Activated CD4-positive, alpha-beta T cell treated with anti-CD3 and anti-CD28 coated beads, Interleukin-2, amount 50 U/mL, for 48 hours (primary cell): ENCODE measurements around the gene ALDH1L2.
A peak's percentile ranks its signal among the peaks of the same experiment; 100 is the strongest.
"Not testable (repeated sequence)": the region's sequence is repeated elsewhere in the genome, so short reads cannot be mapped to it uniquely, and the experiment has no call there.

Source experiments
- DNase-seq, 2 experiments: peaks; one replicate each; pipeline ENCODE4 v3.0.0-alpha.2; 2020

The ALDH1L2 gene

GRCh38 chr12:105084251-105085250 lies at the start of gene ALDH1L2:
Gene ALDH1L2 (minus strand): TSS chr12:105084458. CDS start chr12:105084436, 22 bp downstream.
- DNase-seq, result peak; percentile 70

DNA sequence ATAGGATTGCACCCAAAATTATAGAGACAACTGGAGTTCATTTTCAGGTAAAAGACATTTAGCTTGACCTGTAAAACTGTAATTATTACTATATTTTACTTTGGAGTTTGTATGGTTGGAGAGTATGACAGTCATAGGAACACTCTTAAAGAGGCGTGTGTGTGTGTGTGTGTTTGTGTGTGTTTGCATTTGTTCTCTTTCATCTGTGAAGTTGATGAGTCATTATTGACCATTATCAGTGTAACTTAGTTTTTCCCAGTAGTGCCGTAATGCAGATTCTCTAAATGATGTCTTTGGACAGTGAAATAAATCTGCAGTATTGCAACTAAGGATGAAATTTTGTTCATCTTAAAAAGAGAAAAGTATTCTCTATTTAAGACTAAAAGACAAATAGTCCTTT lies 36.3 kb upstream of the ALDH1L2 start:
- no peak for DNase-seq

DNA sequence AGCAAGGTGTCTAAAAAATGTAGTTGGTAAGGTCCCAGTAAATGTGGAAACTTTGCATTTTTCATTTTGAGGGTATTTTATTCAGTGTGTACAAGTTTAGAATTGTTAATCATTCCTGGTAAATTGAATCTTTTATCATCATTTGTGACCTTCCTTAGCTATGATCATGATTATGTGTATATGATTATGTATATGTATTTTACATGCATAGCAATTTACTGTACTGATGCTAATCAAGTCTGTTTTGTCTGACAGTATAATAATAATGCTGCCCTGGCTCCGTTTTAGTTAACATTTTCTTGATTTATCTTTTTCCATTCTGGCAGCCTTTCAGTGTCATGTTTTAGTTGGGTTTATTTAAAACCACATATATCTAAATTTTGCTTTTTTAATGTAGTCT lies 32.7 kb upstream of the ALDH1L2 start:
- DNase-seq, result no peak

DNA sequence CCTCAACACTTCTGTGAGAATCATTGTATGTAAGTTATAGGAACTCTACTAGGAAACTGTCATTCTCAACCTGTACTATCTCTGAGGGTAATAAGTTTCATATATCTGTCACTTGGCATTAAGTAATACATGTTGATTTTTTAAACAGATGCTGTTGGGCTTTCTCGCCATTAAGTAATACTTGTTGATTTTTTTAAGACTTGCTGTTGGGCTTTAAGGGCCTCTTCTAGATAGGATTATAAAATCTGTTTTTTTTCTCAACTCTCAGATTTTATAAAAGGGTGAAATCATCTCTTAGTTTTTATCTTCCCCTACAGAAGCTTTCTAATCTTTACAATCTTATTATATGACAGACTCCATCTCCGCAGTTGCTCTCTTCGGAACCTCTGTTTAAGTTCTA lies 28.8 kb upstream of the ALDH1L2 start:
- no peak for DNase-seq

- no peak for DNase-seq
These were observed 26.6 kb upstream of the ALDH1L2 start for GRCh38 chr12:105110851-105111250.

- no peak for DNase-seq
These were observed 25.4 kb upstream of the ALDH1L2 start for GRCh38 chr12:105109465-105110212.

DNA sequence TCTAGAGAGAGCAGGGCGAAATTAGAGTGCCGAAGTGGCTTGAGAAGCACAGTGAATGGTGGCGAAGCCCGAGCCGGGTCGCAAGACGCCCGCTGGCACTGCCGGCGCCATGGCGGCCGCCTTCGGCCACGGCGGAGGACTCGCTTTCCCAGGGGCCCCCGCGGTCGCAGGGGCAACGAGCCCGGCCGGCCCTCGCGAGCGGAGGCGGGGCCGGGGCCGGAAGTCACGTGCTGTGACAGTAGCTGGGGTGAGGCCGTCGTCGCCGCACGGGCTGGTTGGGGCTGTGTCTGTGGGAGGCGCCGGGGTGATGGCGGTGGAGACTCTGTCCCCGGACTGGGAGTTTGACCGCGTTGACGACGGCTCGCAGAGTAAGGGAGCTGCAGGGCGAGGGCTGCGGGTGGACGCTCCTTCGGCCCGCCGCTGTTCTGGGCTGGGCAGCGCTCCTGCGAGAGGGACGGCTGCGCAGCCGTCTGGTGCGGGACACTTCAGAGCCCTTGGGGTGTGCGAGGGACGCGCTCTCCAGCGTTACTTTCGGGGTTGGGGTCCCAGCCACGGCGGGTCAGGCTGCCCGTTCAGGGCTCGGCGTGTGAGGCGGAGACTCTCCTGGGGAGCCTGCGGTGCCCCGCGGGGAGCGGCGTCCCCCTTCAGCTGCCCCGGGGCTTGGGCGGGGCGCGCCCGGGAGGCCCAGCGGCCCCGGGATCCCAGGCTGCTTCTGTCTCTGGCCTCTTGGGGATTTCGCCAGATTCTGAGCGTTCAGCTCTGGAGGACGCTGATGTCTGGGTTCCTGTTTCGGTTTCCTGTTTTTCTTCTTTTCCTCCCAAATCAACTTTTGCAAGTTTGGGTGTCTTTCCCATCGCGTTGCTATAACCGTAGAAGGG lies 23.5 kb upstream of the ALDH1L2 start, which contains the start of gene WASHC4:
Gene WASHC4 (plus strand): TSS at position 238 of the 878 bp plus-strand sequence. CDS start 70 bp downstream, at position 308.
- DNase-seq, result peak; percentile 93 to 94

GRCh38 chr12:105107171-105107493 lies 22.9 kb upstream of the ALDH1L2 start:
- DNase-seq, result no peak

DNA sequence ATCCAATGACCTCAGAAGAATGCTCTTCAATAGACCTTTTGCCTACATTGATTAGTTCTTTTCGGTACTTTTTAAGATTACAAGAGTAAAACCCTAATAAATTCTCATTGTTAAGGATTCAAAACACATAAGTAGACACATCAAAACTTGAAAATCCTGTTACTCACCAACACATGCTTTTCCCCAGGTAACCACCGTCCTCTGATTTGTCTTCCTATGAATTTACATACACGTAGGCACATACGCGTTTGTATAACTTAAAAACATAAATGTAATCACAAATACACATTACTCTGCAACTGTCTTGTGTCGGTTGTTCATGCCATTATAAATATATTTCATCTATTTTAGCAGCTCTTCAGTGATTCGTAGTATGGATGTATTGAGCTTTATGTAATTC lies 22.4 kb upstream of the ALDH1L2 start:
- no peak for DNase-seq

GRCh38 chr12:105104762-105105161 lies 20.5 kb upstream of the ALDH1L2 start:
- DNase-seq, result no peak

DNA sequence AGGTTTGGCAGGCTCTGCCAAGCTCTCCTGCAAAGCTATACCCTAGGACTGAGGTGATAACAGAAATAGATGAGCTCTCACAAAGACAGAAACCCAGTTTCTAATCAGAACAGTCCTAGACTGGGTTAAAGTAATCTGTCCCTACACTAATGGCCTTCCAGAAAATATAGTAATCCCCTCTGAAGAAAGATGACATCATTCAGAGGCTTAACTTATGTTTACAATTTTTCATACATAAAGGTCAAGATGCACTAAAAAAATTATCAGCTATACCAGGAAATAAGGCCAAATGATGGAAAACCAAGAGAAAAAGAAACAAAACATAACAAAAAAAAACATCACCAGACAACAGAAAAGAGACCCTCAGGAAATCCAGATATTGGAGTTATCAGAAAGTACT lies 18.4 kb upstream of the ALDH1L2 start:
- no peak for DNase-seq

GRCh38 chr12:105100998-105101397 lies 16.7 kb upstream of the ALDH1L2 start:
- no peak for DNase-seq

GRCh38 chr12:105100207-105100985 lies 16.1 kb upstream of the ALDH1L2 start:
- DNase-seq, result no peak

GRCh38 chr12:105099356-105099755 lies 15.1 kb upstream of the ALDH1L2 start:
- DNase-seq, result no peak

- DNase-seq, result not testable (repeated sequence)
These were observed 11.1 kb upstream of the ALDH1L2 start for GRCh38 chr12:105095338-105095737.

- no peak for DNase-seq
These were observed 8.1 kb upstream of the ALDH1L2 start for GRCh38 chr12:105092336-105092735.

DNA sequence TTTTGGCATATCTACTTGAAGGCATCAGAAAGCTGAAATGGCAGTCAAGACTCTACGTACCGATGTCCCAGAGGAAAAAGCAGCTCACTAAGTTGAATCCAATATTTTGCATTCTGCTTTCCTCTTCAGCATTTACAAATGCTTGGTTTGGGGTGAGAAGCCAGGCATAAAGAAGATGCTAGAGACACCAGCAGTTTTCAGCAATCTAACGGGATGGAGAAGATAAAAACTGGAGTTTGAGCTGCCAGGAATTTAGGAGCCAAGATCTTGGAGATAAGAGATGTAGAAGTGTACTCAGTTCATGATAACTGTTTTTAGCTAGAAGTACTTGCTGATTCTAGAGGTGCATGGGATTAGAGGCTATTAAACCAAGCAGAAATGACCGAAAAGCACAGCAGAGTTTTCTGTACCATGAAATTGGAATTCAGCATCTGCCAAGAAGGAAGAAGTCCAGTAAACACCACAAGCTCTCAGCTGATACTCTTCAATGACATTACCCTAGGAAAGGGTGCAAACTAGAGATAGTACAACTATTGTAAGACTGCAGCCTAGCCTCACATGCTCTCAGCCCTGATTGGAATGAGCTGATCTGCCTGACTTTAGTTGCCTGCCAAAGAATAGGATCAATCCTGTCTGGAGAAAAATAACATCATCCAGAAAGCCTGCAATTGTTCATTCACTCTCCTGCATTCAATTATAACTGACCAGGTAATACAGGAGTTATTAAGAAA lies 7.4 kb upstream of the ALDH1L2 start:
- DNase-seq, result no peak

GRCh38 chr12:105090361-105090760 lies 6.1 kb upstream of the ALDH1L2 start:
- DNase-seq, result no peak

DNA sequence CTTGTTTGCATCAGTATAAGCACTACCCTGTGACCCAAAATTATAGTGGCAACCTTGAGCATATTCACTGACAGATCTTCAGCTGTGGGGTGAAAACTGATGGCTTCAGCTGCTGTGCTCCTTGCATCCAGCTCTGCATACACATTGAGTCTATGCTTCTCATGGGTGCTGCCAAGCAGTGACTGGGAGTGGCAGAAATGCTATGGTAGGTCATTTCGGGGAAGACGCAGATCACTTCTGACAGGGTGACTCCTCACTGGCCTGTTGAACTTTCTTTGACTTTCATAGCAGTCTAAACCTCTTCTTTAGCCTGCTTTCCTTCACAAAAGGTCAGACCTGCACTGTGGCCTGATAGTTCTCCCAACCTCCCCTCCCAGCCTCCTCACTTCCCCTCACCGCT lies 5.6 kb upstream of the ALDH1L2 start:
- no peak for DNase-seq

GRCh38 chr12:105085501-105085900 lies 1.2 kb upstream of the ALDH1L2 start:
- DNase-seq, result no peak

DNA sequence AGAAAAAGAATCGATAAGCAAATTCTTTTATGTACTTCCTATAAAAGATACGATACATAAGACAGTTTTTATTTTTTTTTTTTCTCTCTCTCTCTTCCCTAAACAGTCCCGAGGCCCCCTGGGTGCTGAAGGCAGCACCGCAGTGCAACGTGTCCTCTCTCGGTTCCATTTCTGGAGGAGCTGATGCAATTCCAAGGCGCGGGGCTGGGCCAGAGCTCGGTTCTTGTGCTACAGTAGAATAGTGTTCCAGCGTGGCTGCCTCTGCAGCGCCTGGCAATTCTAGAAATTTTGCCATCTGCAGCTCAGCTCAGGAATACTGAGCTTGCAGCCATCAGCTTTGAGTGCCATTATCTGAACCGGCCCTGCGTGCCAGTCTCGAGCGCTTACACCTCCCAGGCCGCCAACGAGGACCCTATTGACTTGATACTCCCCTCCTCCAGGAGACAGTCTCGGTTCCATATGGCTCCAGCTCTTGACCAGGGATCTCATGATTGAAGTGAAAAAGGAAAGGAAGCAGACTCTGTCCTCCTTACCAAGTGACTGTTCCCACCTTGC lies 630 bp downstream of the ALDH1L2 start:
- DNase-seq, result peak in 1 of 2 experiments; percentile 10
